Right forelimb (tissue), 1 donor: Measurements from ENCODE around the gene AP4M1.

Experiments used
- DNase-seq: peaks from one replicate; pipeline ENCODE4 v3.0.0-alpha.2; 2018

AP4M1 gene

GRCh38 chr7:100087055-100087750 lies 14.2 kb upstream of the AP4M1 start:
- DNase-seq: no peak

- DNase-seq: no peak
Observed at GRCh38 chr7:100088095-100088620, 13.3 kb upstream of the AP4M1 start.

GRCh38 chr7:100088621-100089457 lies 12.6 kb upstream of the AP4M1 start, which contains the start of gene COPS6:
TSS of gene COPS6 (plus strand) at chr7:100088969. CDS start at chr7:100088991, 22 bp downstream.
- peak; percentile 91 for DNase-seq

- no peak for DNase-seq
Observed at GRCh38 chr7:100089458-100090196, 11.8 kb upstream of the AP4M1 start.

- DNase-seq: no peak
Observed at GRCh38 chr7:100090527-100091410, 10.7 kb upstream of the AP4M1 start.

GRCh38 chr7:100091411-100092181 lies 9.8 kb upstream of the AP4M1 start:
- DNase-seq: no peak

- DNase-seq: no peak
Observed at GRCh38 chr7:100093054-100093453, 8.4 kb upstream of the AP4M1 start.

GRCh38 chr7:100093498-100093897 lies 7.9 kb upstream of the AP4M1 start:
- DNase-seq: no peak

GRCh38 chr7:100093925-100094486 lies 7.4 kb upstream of the AP4M1 start:
- no peak for DNase-seq

- DNase-seq: no peak
Observed at GRCh38 chr7:100095289-100095688, 6.2 kb upstream of the AP4M1 start.

- DNase-seq: no peak
Observed at GRCh38 chr7:100095704-100096103, 5.7 kb upstream of the AP4M1 start.

GRCh38 chr7:100098913-100099312 lies 2.5 kb upstream of the AP4M1 start:
- DNase-seq: no peak

GRCh38 chr7:100099452-100099851 lies 2.0 kb upstream of the AP4M1 start:
- no peak for DNase-seq

GRCh38 chr7:100100420-100101015 lies 925 bp upstream of the AP4M1 start:
- peak; percentile 97 for DNase-seq

GRCh38 chr7:100102950-100103840 lies 1.8 kb downstream of the AP4M1 start:
- DNase-seq: no peak

GRCh38 chr7:100105534-100105933 lies 4.1 kb downstream of the AP4M1 start:
- no peak for DNase-seq

- DNase-seq: no peak
Observed at GRCh38 chr7:100106633-100107032, 5.2 kb downstream of the AP4M1 start.

GRCh38 chr7:100107125-100107737 lies 5.8 kb downstream of the AP4M1 start:
- no peak for DNase-seq

- no peak for DNase-seq
Observed at GRCh38 chr7:100107890-100108289, 6.4 kb downstream of the AP4M1 start.
